GM12892 (cell line): ENCODE measurements around the gene TEX12.
"Not testable (repeated sequence)": the region's sequence is repeated elsewhere in the genome, so short reads cannot be mapped to it uniquely, and the experiment has no call there.

Experiments
- DNase-seq: peaks from one replicate; pipeline ENCODE4 v3.0.0; 2011; ENCODE audit not compliant: insufficient read length
- FAIRE-seq: peaks from 2 replicates; lab custom pipeline; 2011; peaks lifted over from hg19 to GRCh38; lab: Jason Lieb, UNC
- POLR2A ChIP-seq: IDR thresholded peaks from 2 replicates; pipeline ENCODE4 v1.6.1; 2011; ENCODE audit warnings: low read depth, low read length, control low read depth
- POLR2AphosphoS5 ChIP-seq: IDR thresholded peaks from 2 replicates; pipeline ENCODE4 v1.6.1; 2011; ENCODE audit warnings: low read depth, low read length, control low read depth
- TAF1 ChIP-seq: IDR thresholded peaks from 2 replicates; pipeline ENCODE4 v1.6.1; 2011; ENCODE audit warnings: low read depth, mild to moderate bottlenecking, control low read depth, low read length, borderline replicate concordance

Gene TEX12

GRCh38 chr11:112156153-112156955 is 10.8 kb upstream of the TEX12 start:
- TF ChIP-seq POLR2A (no peak), POLR2AphosphoS5 (no peak), TAF1 (no peak)
- DNase-seq (no peak), FAIRE-seq (no peak)

- FAIRE-seq = no peak
- TF ChIP-seq TAF1 = no peak
- no peak for DNase-seq
Measured at GRCh38 chr11:112156956-112157766, 10.0 kb upstream of the TEX12 start.

GRCh38 chr11:112159098-112160065 is 7.8 kb upstream of the TEX12 start:
- TF ChIP-seq POLR2A (no peak), POLR2AphosphoS5 (no peak), TAF1 (no peak)
- FAIRE-seq (no peak), DNase-seq (no peak)

- FAIRE-seq (no peak), DNase-seq (no peak)
Measured at GRCh38 chr11:112160091-112160848, 6.9 kb upstream of the TEX12 start.

GRCh38 chr11:112161012-112161411 is 6.2 kb upstream of the TEX12 start:
- DNase-seq (no peak), FAIRE-seq (no peak)
- TF ChIP-seq POLR2AphosphoS5 (no peak), POLR2A (no peak), TAF1 (no peak)

More at GRCh38 chr11:112160091-112160848, 6.9 kb upstream of the TEX12 start:
- no peak for TF ChIP-seq TAF1
- TF ChIP-seq POLR2AphosphoS5 = no peak
- TF ChIP-seq POLR2A = no peak

GRCh38 chr11:112162200-112162599 is 5.0 kb upstream of the TEX12 start:
- DNase-seq, FAIRE-seq: not testable (repeated sequence)

- DNase-seq = no peak
- no peak for FAIRE-seq
- TF ChIP-seq POLR2A = no peak
- no peak for TF ChIP-seq POLR2AphosphoS5
- no peak for TF ChIP-seq TAF1
Measured at GRCh38 chr11:112162761-112163546, 4.2 kb upstream of the TEX12 start.

- FAIRE-seq (peak; percentile 76), DNase-seq (no peak)
- TF ChIP-seq TAF1 (no peak), POLR2A (no peak), POLR2AphosphoS5 (no peak)
Measured at GRCh38 chr11:112163875-112164685, 3.1 kb upstream of the TEX12 start, which contains the start of gene IL18. IL18 (minus strand) TSS chr11:112164094; CDS start chr11:112155053, 9,041 bp downstream.

- no peak for DNase-seq
- FAIRE-seq = no peak
- TF ChIP-seq POLR2AphosphoS5 (no peak), POLR2A (no peak), TAF1 (no peak)
Measured at GRCh38 chr11:112165049-112165448, 2.1 kb upstream of the TEX12 start.
